ENCODE measurements around the gene THRA.

GRCh38 chr17:40095351-40095943 is 32.7 kb downstream of the THRA start:
- no peak for TF ChIP-seq EZH2 (IDR thresholded peaks at IDR 0.05; ENCODE audit: low read depth)
- no peak for TF ChIP-seq CTCF (conservative IDR thresholded peaks at IDR 0.05)
